SH-SY5Y (cell line): ENCODE data around the gene STAT4.

Source experiments
- GATA2 ChIP-seq: IDR thresholded peaks from 2 replicates; pipeline ENCODE4 v1.6.1; 2011; ENCODE audit warnings: mild to moderate bottlenecking, low read depth, low read length
- GATA3 ChIP-seq: IDR thresholded peaks from 2 replicates; pipeline ENCODE4 v1.6.1; 2011; ENCODE audit warnings: low read depth, mild to moderate bottlenecking, low read length, moderate library complexity

DNA sequence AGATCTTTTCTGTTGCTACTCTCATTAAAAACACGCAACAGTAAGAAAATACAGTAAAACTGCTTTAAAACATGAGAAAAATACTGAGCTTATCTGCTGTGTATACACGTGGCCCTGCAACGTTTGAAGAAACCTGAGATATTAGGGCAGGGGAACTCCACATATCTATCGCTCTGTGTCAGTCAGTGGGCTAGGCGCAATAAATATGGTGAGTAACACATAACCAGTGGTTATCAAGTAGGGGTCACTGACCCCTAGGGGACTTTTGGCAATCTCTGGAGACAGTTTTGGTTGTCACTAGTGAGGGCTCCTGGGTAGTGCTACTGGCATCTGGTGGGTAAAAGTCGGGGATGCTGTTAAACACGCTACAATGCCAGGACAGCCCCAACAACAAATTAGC, 151.7 kb downstream of the STAT4 start:
- TF ChIP-seq GATA2, result no peak
- TF ChIP-seq GATA3, result no peak
